CD14-positive monocyte (primary cell): Measurements from ENCODE around the gene CDC16. TPM values are rescaled to one million over a fixed set of nuclear protein-coding genes. Genes with fewer than 3 reads are reported as not detected.
"Not testable (repeated sequence)": the region's sequence is repeated elsewhere in the genome, so short reads cannot be mapped to it uniquely, and the experiment has no call there.

ENCODE experiments used
- DNase-seq, 3 donors: peaks; one replicate each; pipeline ENCODE4 v3.0.0-alpha.2; 2011 to 2022
- H2AFZ ChIP-seq: 2 replicates; pipeline ENCODE4 v1.6.0; 2012; ENCODE audit warnings: mild to moderate bottlenecking, low read depth, low read length, inconsistent platforms; ENCODE audit not compliant: insufficient read depth, poor library complexity, severe bottlenecking
- H3K27ac ChIP-seq, 2 donors: 1 replicate in 1 of 2; 2 replicates in 1 of 2; pipeline ENCODE4 v1.5.1; 2012 to 2013; ENCODE audit warnings: low read length in 2 of 2, control low read depth in 1 of 2, inconsistent platforms in 1 of 2, low read depth in 1 of 2, mild to moderate bottlenecking in 1 of 2
- H3K27me3 ChIP-seq, 2 donors: one replicate each; pipeline versions ENCODE4 v1.6.0 to v1.6.1; 2011 to 2013; ENCODE audit warnings: low read length in 2 of 2; ENCODE audit not compliant: control insufficient read depth in 2 of 2, insufficient read depth in 2 of 2
- H3K36me3 ChIP-seq, 2 donors: replicated peaks in 1 of 2; 1 replicate in 1 of 2; 2 replicates in 1 of 2; pipeline versions ENCODE4 v1.5.1 to v1.6.1; 2012 to 2013; ENCODE audit warnings: low read length in 2 of 2, control low read depth in 1 of 2, inconsistent platforms in 1 of 2, mild to moderate bottlenecking in 1 of 2; ENCODE audit not compliant: insufficient read depth in 2 of 2, control insufficient read depth in 1 of 2
- H3K4me1 ChIP-seq, 2 donors: 1 replicate in 1 of 2; 2 replicates in 1 of 2; pipeline versions ENCODE4 v1.5.1 to v1.6.1; 2012 to 2013; ENCODE audit warnings: low read length in 2 of 2, control low read depth in 1 of 2, inconsistent platforms in 1 of 2, mild to moderate bottlenecking in 1 of 2, moderate library complexity in 1 of 2; ENCODE audit not compliant: insufficient read depth in 2 of 2, control insufficient read depth in 1 of 2
- H3K4me2 ChIP-seq: replicated peaks from 2 replicates; pipeline ENCODE3; 2012; ENCODE audit warnings: low read length, moderate library complexity, mild to moderate bottlenecking; ENCODE audit not compliant: poor library complexity, severe bottlenecking; ENCODE audit errors: extremely low read depth
- H3K4me3 ChIP-seq, 3 experiments: fragments of 200-600 bp in 1 of 3; sonication (generic) in 1 of 3; replicated peaks in 1 of 3; 1 replicate in 2 of 3; 2 replicates in 1 of 3; pipeline ENCODE4 v1.5.1; 2011 to 2013; ENCODE audit warnings: low read length in 3 of 3, mild to moderate bottlenecking in 3 of 3, control low read depth in 2 of 3, low read depth in 2 of 3, inconsistent platforms in 1 of 3, moderate library complexity in 1 of 3
- H3K79me2 ChIP-seq: 2 replicates; pipeline ENCODE4 v1.6.0; 2012; ENCODE audit warnings: mild to moderate bottlenecking, control low read depth, inconsistent platforms, low read length, moderate library complexity; ENCODE audit not compliant: insufficient read depth
- H3K9ac ChIP-seq: 2 replicates; pipeline ENCODE4 v1.6.0; 2017; ENCODE audit warnings: low read length, mild to moderate bottlenecking; ENCODE audit not compliant: insufficient read depth, poor library complexity, severe bottlenecking
- H3K9me3 ChIP-seq, 2 donors: replicated peaks in 1 of 2; 1 replicate in 1 of 2; 2 replicates in 1 of 2; pipeline versions ENCODE4 v1.5.1 to v1.6.1; 2012 to 2013; ENCODE audit warnings: low read length in 2 of 2, control low read depth in 1 of 2; ENCODE audit not compliant: control insufficient read depth in 1 of 2, insufficient read depth in 1 of 2
- H4K20me1 ChIP-seq: 2 replicates; pipeline ENCODE4 v1.6.0; 2012; ENCODE audit warnings: mild to moderate bottlenecking, low read length, control low read depth, moderate library complexity; ENCODE audit not compliant: insufficient read depth
- H3K27ac Mint-ChIP-seq, 7 donors: one replicate each; pipeline ENCODE4 v1.8.0; 2020; ENCODE audit warnings: mild to moderate bottlenecking in 7 of 7, mixed read lengths in 7 of 7, moderate library complexity in 6 of 7, inconsistent platforms in 2 of 7
- H3K27me3 Mint-ChIP-seq, 3 donors: one replicate each; pipeline ENCODE4 v1.8.0; 2021 to 2022; ENCODE audit warnings: low read depth in 3 of 3, mild to moderate bottlenecking in 3 of 3, mixed read lengths in 3 of 3, moderate library complexity in 3 of 3, inconsistent platforms in 1 of 3
- H3K36me3 Mint-ChIP-seq, 2 donors: one replicate each; pipeline ENCODE4 v1.8.0; 2020; ENCODE audit warnings: mixed read lengths in 2 of 2, inconsistent platforms in 1 of 2, mild to moderate bottlenecking in 1 of 2
- H3K4me1 Mint-ChIP-seq: one replicate; pipeline ENCODE4 v1.8.0; 2020; ENCODE audit warnings: mild to moderate bottlenecking, mixed read lengths
- H3K4me3 Mint-ChIP-seq, 2 donors: one replicate each; pipeline ENCODE4 v1.8.0; 2020; ENCODE audit warnings: mild to moderate bottlenecking in 2 of 2, mixed read lengths in 2 of 2, moderate library complexity in 1 of 2
- H3K9me3 Mint-ChIP-seq, 7 donors: one replicate each; pipeline ENCODE4 v1.8.0; 2020 to 2022; ENCODE audit warnings: mixed read lengths in 7 of 7, mild to moderate bottlenecking in 6 of 7, moderate library complexity in 6 of 7, inconsistent platforms in 2 of 7
- CTCF ChIP-seq: fragments of 200-600 bp; IDR thresholded peaks from one replicate; pipeline ENCODE4 v1.8.0; 2022; ENCODE audit warnings: antibody characterized with exemption, mild to moderate bottlenecking
- WGBS: methylation state at CpG from one replicate; pipeline ENCODE4 v1.1.5; 2013; ENCODE audit warnings: missing lambda C conversion rate; ENCODE audit not compliant: insufficient coverage; 5-methylcytosine and 5-hydroxymethylcytosine counted together
- intact Hi-C, 2 donors: fragments of 100-400 bp; cut with micrococcal nuclease; formaldehyde crosslinking; loops; one replicate each; pipeline versions ENCODE4 v1.15.0 to v1.15.1; 2023
- polyA plus RNA-seq, 3 donors: library from polyadenylated mRNA; depleted of rRNA in 1 of 3; unstranded in 2 of 3; stranded (reverse) in 1 of 3; fragments of 300-500 nt in 2 of 3; fragments of >200 nt in 1 of 3; fragmentation: Illumina TruSeq in 2 of 3; gene quantifications; 1 replicate in 2 of 3; 2 replicates in 1 of 3; pipeline ENCODE4 v1.2.3, GENCODE V29; 2012 to 2021

Gene CDC16
- polyA plus RNA-seq, 3 donors = 15.6 to 72.1 (median 21.1) TPM

- H3K79me2 ChIP-seq = no peaks in the 10 kb centered on the region
- H3K9ac ChIP-seq = no peak overlapping the region
- H3K4me3 ChIP-seq = no peak overlapping the region
- H3K9me3 ChIP-seq = no peaks in the 10 kb centered on the region
- Mint-ChIP-seq H3K9me3 (no peaks in the 10 kb centered on the region), H3K27me3 (peaks cover 0 to 2% (median 0%) of the 10 kb centered on the region in 3 donors), H3K4me3 (no peak overlapping the region), H3K4me1 (peaks cover 2% of the 10 kb centered on the region), H3K27ac (peak overlapping the region in 1 of 7 donors; percentile 24), H3K36me3 (peaks cover 88 to 96% of the 10 kb centered on the region in 2 donors)
- TF ChIP-seq CTCF = no peak
- 100% methylated on average over 3 of the region's 3 CpGs for WGBS
- peaks cover 82 to 100% of the 10 kb centered on the region in 2 donors for H3K36me3 ChIP-seq
- no peaks in the 10 kb centered on the region for H4K20me1 ChIP-seq
- no peak overlapping the region for H3K4me2 ChIP-seq
- intact Hi-C loops = no loop called here
- H3K27ac ChIP-seq = no peak overlapping the region
- DNase-seq = no peak
- H3K27me3 ChIP-seq = no peaks in the 10 kb centered on the region
- H3K4me1 ChIP-seq = no peaks in the 10 kb centered on the region
- H2AFZ ChIP-seq = no peak overlapping the region
Measured at GRCh38 chr13:114261328-114261965, 26.8 kb downstream of the CDC16 start.

- WGBS = 22% methylated on average over 4 of the region's 5 CpGs
- H3K4me1 Mint-ChIP-seq = no peaks in the 10 kb centered on the region
- H2AFZ ChIP-seq = no peak overlapping the region
- H3K36me3 Mint-ChIP-seq = peaks cover 88 to 98% of the 10 kb centered on the region in 2 donors
- intact Hi-C loops = no loop called here
- no peak overlapping the region for H3K9ac ChIP-seq
- peaks cover 0 to 3% (median 0%) of the 10 kb centered on the region in 3 donors for H3K27me3 Mint-ChIP-seq
- H3K27ac ChIP-seq = no peak overlapping the region
- no peaks in the 10 kb centered on the region for H3K79me2 ChIP-seq
- H3K36me3 ChIP-seq = peaks cover 91 to 100% of the 10 kb centered on the region in 2 donors
- peaks cover 0 to 5% (median 0%) of the 10 kb centered on the region in 7 donors for H3K9me3 Mint-ChIP-seq
- H3K27me3 ChIP-seq = no peaks in the 10 kb centered on the region
- no peak for DNase-seq
- no peak overlapping the region for H3K4me3 ChIP-seq
- H4K20me1 ChIP-seq = no peaks in the 10 kb centered on the region
- H3K4me1 ChIP-seq = no peaks in the 10 kb centered on the region
- H3K27ac Mint-ChIP-seq = peak overlapping the region in 1 of 7 donors; percentile 1
- no peak overlapping the region for H3K4me2 ChIP-seq
- no peaks in the 10 kb centered on the region for H3K9me3 ChIP-seq
- H3K4me3 Mint-ChIP-seq = no peak overlapping the region
- TF ChIP-seq CTCF = no peak
Measured at GRCh38 chr13:114263578-114263977, 28.9 kb downstream of the CDC16 start.

- intact Hi-C loops, H3K4me3 ChIP-seq, H3K27me3 Mint-ChIP-seq, H3K27ac ChIP-seq, H3K4me1 ChIP-seq, H3K27me3 ChIP-seq, H2AFZ ChIP-seq, H3K9ac ChIP-seq, H3K4me3 Mint-ChIP-seq, H3K79me2 ChIP-seq, H4K20me1 ChIP-seq, DNase-seq, H3K4me2 ChIP-seq, H3K4me1 Mint-ChIP-seq, H3K9me3 ChIP-seq, H3K9me3 Mint-ChIP-seq: not testable (repeated sequence)
- peaks cover 91 to 100% of the 10 kb centered on the region in 2 donors for H3K36me3 ChIP-seq
- 98% methylated on average over 10 of the region's 13 CpGs for WGBS
- Mint-ChIP-seq H3K27ac (peak overlapping the region in 1 of 7 donors; percentile 80), H3K36me3 (peaks cover 89 to 95% of the 10 kb centered on the region in 2 donors)
Measured at GRCh38 chr13:114264313-114264712, 29.6 kb downstream of the CDC16 start.
